GM19239 (cell line): ENCODE results near the gene RBM47.
A peak's percentile ranks its signal among the peaks of the same experiment; 100 is the strongest.
"Not testable (repeated sequence)": the region's sequence is repeated elsewhere in the genome, so short reads cannot be mapped to it uniquely, and the experiment has no call there.

Experiments
- DNase-seq: peaks from one replicate; pipeline ENCODE4 v3.0.0; 2011; ENCODE audit warnings: low spot score; ENCODE audit not compliant: insufficient read length
- FAIRE-seq: peaks from 2 replicates; lab custom pipeline; 2011; peaks lifted over from hg19 to GRCh38; lab: Jason Lieb, UNC

Gene RBM47

DNA sequence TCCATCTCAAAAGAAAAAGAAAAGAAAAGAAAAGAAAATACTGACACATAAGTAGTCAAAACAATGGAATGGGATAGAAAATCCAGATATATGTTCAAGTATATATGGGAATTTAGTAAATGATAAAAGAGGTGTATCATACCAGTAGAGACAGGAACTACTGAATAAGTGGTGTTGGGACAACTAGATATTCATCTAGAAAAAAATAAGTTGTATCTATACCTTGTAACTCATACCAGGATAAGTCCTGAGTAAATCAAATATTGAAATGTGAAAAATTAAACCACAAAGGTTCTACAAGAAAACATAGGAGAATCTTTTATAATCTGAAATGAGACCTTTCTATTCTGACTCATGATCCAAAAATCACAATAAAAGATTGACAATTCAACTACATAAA is 58.5 kb downstream of the RBM47 start:
- FAIRE-seq = no peak

DNA sequence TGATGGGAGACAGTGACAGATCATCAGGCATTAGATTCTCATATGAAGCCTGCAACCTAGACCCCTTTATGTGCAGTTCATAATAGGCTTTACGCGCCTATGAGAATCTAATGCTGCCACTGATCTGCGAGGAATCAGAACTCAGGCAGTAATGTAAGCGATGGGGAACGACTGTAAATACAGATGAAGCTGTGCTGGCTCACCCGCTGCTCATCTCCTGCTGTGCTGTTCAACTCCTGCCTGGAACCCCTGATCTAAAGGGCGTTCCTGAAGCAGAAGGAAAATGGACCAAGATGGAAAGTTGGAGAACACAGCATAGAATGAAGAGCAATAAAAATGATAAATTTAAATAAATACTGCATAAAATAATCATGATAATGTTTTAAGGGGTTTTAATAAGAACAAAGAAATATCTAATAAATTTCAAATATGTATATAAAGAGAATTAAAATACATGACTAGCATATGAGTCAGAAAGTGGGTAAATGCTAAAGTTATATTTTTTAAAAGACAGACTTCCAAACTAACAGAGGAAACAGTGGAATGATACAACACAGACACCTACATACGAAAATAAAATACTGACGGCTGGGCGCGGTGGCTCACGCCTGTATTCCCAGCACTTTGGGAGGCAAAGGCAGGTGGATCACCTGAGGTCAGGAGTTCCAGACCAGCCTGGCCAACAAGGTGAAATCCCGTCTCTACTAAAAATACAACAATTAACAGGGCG is 59.2 kb downstream of the RBM47 start:
- no peak for DNase-seq

More for the DNA sequence above, 58.5 kb downstream of the RBM47 start:
- no peak for DNase-seq

DNA sequence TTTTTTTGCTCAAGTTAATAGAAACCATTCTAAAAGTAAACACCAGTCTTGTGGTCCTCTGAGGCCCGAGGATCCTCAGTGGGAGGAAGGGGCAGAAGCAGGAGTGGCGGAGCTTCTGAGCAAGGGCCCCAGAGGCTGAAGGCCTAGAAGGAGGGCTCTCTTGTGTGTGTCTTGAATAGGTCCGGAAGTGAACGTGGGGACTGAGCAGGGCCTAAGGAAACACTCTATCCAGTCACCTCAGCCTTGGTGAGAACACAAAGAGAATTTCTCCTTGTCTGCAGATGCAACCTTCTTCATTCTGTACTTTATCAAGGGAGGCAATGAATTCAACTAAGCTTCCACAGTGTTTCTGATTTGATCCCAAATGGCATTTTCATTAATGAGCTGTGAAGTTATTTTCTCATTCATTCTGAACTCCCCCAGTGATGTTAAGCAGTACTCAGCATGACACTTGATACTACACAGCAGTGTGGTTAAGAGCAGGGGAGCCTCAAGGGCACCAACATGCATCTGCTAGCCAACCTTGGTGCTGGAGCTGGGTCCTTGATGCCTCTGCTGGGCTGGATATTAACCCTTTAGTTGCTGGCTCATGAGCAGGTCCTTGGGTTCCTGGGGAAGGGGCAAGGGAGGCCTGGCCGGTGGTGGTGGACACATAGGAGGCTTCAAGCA is 64.7 kb downstream of the RBM47 start:
- DNase-seq = no peak
- FAIRE-seq = peak; percentile 4

More for the DNA sequence above, 59.2 kb downstream of the RBM47 start:
- no peak for FAIRE-seq

DNA sequence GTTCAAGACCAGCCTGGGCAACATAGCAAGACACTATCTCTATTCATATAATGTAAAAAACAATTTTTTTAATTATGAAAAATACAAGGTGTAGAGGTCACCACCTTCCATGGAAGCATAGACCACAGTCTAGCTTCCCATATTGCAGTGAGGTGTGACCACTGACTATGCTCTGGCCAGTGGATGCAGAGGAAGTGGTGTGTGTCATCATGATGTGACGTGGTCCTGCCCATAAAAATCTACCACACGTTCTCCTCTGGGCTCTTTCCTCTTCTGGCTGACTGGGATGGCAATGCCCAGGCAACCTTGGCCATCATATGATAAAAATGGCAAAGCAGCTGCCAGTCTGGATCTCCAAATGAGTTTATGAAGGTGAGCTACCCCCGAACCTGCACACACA is 65.7 kb downstream of the RBM47 start:
- DNase-seq (no peak), FAIRE-seq (no peak)

DNA sequence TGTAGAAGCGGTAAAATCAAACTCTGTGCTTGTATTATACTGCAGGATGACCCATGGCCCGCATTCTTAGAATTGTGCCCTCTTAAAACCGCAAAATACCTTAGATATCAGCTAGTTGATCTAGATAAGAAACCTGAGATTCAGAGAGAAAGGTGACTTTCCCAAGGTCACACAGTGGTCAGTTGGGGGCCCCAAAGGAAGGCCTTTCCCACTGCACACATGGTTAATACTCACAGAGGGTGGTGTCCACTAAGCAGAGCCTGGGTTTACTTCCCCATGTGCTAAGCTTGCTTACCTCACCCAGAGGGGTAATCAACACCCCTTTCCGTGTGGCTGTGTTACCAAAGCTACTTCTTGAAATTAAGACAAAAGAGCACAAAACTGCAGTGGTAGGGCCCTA is 66.3 kb downstream of the RBM47 start:
- no peak for DNase-seq
- FAIRE-seq = no peak

DNA sequence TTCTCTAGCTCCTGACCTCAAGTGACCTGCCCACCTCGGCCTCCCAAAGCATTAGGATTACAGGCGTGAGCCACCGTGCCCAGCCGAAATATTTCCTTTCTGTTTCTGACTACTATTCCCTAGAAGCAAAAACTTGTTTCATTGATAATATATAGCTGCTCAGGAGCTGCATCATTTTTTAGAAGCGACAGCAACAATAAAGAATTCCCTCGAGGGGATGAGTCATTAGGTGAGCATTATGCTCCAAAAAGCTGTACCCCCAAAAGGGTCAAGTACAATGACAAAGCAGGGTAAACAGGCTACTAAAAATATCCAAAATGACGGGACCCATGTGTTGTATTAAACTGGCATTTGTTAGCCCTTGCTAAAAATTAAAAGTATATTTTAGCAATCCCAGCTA is 67.0 kb downstream of the RBM47 start:
- FAIRE-seq (no peak), DNase-seq (no peak)

DNA sequence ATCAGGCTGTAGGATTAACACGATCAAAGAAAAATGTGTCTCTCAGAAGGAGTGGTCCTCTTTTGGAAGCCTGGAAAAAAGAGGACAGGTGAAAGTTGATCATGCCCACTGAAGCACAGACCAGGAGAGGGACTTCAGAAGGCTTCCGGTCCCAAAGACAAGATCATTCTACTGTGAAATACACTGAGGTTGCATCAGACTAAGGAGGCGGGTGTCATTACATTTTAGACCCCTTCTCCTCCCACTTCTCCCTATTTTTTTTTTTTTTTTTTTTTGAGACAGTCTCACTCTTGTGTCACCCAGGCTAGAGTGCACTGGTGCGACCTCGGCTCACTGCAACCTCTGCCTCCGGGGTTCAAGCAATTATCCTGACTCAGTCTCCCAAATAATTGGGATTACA is 67.5 kb downstream of the RBM47 start:
- FAIRE-seq (no peak), DNase-seq (no peak)

DNA sequence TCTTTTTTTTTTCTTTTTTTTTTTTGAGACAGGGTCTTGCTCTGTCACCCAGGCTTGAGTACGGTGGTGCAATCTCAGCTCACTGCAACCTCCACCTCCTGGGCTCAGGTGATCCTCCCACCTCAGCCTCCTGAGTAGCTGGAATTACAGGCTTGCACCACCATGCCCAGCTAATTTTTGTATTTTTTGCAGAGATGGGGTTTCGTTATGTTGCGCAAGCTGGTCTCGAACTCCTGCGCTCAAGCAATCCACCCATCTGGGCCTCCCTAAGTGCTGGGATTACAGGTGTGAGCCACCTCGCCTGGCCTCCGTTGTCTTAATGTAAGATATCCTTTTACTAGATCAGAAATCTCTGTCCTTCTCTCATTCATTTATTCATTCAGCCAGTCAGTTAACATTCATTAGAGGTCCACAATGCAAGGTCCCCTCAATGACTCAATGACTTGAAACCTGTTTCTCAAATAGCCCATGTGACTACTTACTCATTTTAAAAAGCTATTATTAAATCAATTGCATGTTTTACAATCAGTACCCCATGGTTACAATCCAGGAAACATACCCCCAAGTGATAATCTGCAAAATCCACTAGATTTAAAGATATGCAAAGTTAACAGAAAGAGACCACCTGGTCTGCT is 68.0 kb downstream of the RBM47 start:
- FAIRE-seq, DNase-seq: not testable (repeated sequence)

DNA sequence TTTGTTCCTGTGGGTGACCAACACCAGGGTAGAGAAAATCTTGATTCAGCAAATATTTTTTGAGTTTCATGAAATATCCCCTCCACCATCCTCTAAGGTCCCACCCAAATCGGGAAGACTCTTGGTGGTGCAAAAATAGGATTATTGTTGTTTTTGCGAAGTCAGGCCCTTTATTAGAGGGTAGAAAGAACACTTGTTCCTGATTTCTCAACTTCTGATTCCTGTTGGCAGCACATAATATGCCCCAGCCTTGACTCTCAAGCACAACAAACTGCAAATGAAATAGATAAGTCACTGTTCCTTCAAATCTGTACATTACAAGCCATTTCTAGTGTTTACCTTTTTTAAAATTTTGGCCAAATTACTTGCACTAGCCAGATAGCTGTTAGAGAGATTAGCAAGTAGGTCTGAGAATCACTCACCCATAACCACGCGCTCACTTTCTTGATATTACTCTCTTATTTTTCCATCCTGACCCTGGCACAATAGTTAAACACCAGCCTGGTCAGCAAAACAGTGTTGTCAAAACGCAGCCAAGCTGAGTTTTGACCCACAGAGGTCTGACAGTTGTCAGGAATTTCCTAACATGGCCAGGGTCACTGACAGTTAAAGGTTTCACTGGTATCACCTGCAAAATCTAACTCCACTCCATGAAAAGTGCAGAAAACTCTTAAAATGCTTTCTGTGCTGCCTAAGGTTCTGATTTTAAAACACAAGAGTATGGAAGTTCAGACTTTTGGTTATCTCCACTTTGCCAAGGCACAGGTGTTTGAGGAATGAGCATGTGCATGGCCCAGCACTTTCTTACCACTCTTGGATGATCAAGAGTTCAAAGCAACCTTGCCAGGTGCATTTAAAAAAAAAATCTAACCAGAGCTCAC is 69.8 kb downstream of the RBM47 start:
- DNase-seq = no peak
- FAIRE-seq = peak; percentile 82

DNA sequence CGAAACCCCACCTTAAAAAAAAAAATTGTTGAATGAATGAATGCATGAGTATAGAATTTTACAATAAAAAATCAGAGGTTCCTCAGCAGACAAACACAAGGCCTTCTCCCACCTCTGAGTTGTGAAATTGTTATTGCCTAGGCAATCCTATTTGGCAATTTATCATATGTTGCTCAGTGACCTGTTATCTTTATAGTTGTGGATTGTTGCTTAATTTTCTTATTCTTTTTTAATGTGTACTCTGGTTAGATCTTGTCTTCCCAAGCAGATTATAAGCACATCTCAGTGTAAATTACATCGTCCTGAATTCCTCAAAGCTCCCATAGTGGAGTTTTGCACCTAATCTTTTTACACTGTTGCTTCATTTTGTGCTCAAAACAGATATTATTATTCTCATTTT is 71.9 kb downstream of the RBM47 start:
- FAIRE-seq (no peak), DNase-seq (no peak)

DNA sequence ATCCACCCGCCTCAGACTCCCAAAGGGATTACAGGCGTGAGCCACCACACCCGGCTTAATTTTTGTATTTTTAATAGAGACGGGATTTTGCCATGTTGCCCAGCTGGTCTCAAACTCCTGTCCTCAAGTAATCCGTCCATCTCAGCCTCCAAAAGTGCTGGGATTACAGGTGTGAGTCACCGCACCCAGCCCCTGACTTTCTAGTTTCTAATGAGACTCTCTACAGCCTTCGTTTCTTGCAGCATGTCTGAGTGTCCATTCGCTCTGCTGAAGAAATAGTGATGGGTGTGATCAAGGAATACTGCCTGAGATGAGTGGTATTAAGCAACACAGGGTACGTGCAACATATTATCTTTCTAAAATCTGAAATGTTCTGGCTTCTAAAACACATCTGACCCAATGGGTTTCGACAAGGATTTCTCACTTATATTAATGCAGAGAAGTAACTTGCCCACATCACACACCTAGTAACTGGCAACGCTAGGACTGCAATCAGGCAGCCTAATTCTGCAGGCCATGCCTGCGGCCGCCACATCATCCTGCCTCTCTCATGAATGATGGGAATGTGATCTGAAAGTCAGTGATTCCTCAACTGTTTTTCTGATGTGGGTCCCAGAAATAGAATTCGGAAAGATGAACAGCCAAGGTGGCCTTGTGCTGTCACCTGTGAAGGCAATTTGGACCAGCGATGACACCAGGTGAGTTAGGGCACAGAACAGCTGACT is 74.3 kb downstream of the RBM47 start:
- FAIRE-seq (no peak), DNase-seq (no peak)

DNA sequence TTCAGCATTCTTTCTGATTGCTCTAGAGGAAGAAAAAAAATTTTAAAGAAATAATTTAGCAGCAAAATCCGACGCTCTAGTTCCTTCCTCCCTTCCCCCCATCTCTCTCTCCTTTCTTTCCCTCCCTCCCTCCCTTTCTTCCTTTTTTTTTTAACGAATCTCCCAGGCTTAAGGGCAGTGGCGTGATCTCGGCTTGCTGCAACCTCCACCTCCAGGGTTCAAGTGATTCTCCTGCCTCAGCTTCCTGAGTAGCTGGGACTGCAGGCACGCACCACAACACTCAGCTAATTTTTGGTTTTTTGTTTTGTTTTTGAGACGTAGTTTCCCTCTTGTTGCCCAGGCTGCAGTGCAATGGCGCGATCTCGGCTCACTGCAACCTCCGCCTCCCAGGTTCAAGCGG is 75.0 kb downstream of the RBM47 start:
- FAIRE-seq, DNase-seq: not testable (repeated sequence)

DNA sequence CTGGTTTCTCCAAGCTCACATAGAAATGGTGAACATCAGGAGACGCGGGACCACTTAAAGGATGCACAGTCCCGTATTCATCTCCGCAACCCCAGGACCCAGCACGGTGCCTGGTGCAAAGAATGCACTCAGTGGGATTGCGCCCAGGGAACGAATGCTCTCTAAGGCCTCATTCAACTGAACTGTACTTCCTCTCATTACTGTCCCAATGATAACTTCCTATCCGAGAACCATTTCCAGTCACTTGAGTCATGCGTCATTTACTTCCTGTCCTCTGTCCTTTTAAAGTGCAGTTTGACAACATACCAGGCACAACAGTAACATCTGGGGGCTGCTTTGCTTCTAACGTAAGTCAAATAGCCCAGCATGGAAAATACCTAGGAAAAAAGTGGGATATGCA is 75.7 kb downstream of the RBM47 start:
- FAIRE-seq (peak; percentile 83), DNase-seq (no peak)

DNA sequence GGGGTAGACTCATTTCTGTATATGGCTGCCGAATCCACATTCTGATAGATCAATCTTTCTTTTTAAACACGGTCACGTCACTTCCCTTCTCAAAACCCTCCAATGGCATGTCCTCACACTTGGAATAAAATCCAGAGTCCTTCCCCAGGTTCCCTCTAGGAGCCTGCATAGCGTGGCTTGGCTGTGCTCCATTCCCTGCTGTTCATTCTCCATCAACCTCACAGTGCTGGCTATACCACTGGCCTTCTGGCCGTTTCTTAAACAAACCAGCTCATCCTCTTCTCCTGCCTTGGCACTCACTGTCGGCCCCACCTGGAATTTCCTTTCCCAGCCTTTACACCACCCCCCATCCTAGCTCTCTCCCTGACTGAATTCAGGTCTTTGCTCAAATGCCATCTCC is 77.1 kb downstream of the RBM47 start:
- FAIRE-seq = no peak
- no peak for DNase-seq

DNA sequence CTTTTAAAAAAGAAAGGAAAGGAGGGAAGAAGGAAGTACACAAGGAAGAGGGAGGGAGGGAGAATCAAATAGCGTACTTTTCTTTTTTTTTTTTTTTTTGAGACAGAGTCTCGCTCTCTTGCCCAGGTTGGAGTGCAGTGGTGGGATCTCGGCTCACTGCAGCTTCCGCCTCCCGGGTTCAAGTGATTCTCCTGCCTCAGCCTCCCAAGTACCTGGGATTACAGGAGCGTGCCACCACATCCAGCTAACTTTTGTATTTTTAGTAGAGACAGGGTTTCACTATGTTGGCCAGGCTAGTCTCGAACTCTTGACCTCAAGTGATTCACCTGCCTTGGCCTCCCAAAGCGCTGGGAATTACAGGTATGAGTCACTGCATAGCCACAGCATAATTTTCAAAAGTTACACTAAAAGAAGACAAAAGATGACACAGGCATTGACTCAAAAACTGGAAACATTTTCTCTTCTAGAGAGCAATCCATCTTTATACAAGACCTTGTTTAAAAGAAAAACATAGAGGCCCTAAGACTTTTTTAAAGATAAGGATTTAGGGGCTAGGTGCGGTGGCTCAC is 78.0 kb downstream of the RBM47 start:
- not testable (repeated sequence) for FAIRE-seq, DNase-seq

DNA sequence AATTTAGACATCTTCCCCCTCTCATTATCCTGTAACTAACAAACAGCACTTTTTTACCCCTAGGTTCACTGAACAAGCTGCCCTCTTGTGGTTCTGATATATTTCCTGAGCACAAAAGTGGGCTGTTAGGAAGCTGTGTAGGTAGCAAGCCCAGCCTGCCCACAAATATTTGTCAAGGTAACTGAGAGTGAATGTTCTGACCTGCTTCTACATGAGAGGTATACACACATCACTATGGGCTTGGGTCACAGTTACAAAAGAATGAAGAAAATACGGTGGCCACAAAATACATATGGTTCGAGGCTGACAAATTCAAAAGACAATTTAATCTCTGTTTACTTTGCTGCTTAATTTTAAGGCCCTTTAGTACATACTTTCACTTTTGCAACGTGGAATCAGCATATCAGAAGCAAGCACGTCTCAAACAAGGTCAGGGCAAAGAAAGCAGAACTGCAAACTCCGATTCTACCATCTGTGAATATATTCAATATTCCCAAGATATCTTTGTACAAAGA is 78.7 kb downstream of the RBM47 start:
- peak; percentile 37 for DNase-seq
- peak; percentile 95 for FAIRE-seq

DNA sequence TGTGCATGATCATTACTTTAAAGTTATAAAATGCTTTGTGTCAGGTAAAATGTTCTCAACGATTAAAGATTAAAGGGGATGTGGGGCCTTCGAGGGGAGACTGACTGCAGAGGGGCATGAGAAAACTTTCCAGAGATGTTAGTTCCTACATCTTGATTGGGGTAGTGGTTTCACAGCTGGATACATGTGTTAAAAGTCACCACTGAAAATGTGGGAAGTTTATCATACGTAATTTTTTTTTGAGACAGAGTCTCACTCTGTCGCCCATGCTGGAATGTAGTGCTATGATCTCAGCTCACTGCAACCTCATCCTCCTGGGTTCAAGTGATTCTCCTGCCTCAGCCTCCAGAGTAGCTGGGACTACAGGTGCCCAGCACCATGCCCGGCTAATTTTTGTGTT is 79.5 kb downstream of the RBM47 start:
- no peak for DNase-seq
- FAIRE-seq = no peak

DNA sequence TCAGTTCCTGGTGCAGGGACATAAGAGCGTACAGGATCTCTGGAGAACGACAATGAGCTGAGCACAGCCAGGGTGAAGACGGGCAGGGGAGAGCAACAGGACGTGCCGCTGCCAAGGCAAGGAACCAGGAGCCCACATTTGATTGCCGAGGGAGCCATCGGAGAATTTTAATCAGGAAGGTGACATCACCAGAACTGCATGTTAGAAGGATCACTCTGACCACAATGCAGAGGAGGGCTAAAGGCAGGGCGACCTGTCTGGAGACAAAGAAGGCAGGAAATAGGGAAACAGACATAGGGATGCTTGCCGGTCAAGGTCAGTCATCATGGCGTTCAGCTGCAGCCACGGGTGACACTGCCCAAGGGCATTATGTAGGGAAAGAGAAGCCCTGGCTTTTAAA is 81.4 kb downstream of the RBM47 start:
- FAIRE-seq = no peak
- DNase-seq = no peak

DNA sequence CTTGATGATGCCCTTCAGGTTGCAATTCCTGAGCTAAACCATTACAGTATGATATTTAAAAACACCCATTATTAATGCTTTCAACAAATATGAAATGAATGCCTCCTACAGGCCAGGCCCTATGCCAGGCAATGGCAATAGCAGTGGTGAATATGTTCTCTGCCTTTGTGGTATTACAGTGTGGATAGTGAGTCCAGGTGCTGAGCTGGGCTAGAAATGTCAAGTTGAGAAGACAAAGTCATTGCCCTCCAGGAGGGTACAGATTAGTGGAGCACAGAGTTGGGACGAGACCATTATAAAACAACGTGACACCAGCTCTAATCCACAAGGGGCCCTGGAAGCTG is 81.9 kb downstream of the RBM47 start:
- FAIRE-seq (no peak), DNase-seq (no peak)
